Spinal cord (tissue), 10 donors: ENCODE measurements around the gene B4GALT6. TPM values are rescaled to one million over a fixed set of nuclear protein-coding genes. Genes with fewer than 3 reads are reported as not detected.

ENCODE experiments used
- DNase-seq, 6 donors: peaks; one replicate each; pipeline versions ENCODE4 v3.0.0 to v3.0.0-alpha.2; 2013 to 2015; ENCODE audit warnings: low spot score in 6 of 6, low read depth in 4 of 6
- H3K27ac ChIP-seq: one replicate; pipeline ENCODE4 v1.5.1; 2013; ENCODE audit warnings: low read depth, low read length, control low read depth
- H3K27me3 ChIP-seq: one replicate; pipeline ENCODE4 v1.6.1; 2013; ENCODE audit warnings: low read length; ENCODE audit not compliant: control insufficient read depth, insufficient read depth
- H3K36me3 ChIP-seq: one replicate; pipeline ENCODE4 v1.6.1; 2013; ENCODE audit warnings: low read length; ENCODE audit not compliant: control insufficient read depth, insufficient read depth
- H3K4me1 ChIP-seq: one replicate; pipeline ENCODE4 v1.6.1; 2013; ENCODE audit warnings: low read length; ENCODE audit not compliant: control insufficient read depth, insufficient read depth
- H3K4me3 ChIP-seq: one replicate; pipeline ENCODE4 v1.5.1; 2013; ENCODE audit warnings: low read depth, low read length, control low read depth
- H3K9me3 ChIP-seq: one replicate; pipeline ENCODE4 v1.6.1; 2013; ENCODE audit warnings: low read length; ENCODE audit not compliant: control insufficient read depth, insufficient read depth
- WGBS: methylation state at CpG from one replicate; pipeline ENCODE4 v1.1.5; 2013; ENCODE audit warnings: missing lambda C conversion rate; ENCODE audit not compliant: insufficient coverage; 5-methylcytosine and 5-hydroxymethylcytosine counted together
- polyA plus RNA-seq, 2 donors: library from polyadenylated mRNA; unstranded; fragments of 120-200 nt; gene quantifications; one replicate each; pipeline ENCODE4 v1.2.1, GENCODE V29; 2013; ENCODE audit not compliant: insufficient read length in 2 of 2
- total RNA-seq, 2 donors: library from RNA; depleted of rRNA in 1 of 2; stranded (reverse); fragments of 120-200 nt in 1 of 2; fragments of >200 nt in 1 of 2; gene quantifications; one replicate each; pipeline versions ENCODE4 v1.2.3 to v1.2.4, GENCODE V29; 2013 to 2014
- donor health status: healthy.

B4GALT6 gene
- total and polyA plus RNA-seq, 4 donors = 15.2 to 54.6 (median 46.9) TPM

GRCh38 chr18:31609886-31610285 is 74.5 kb downstream of the B4GALT6 start:
- H3K9me3 ChIP-seq = no peaks in the 10 kb centered on the region
- H3K4me3 ChIP-seq = no peak overlapping the region
- no peaks in the 10 kb centered on the region for H3K36me3 ChIP-seq
- 80% methylated on average over 2 of the region's 2 CpGs for WGBS
- DNase-seq = no peak
- no peak overlapping the region for H3K27ac ChIP-seq
- no peaks in the 10 kb centered on the region for H3K4me1 ChIP-seq
- H3K27me3 ChIP-seq = no peaks in the 10 kb centered on the region

- 56% methylated on average over 3 of the region's 5 CpGs for WGBS
- Histone ChIP-seq H3K27me3 (no peaks in the 10 kb centered on the region), H3K9me3 (no peaks in the 10 kb centered on the region), H3K36me3 (no peaks in the 10 kb centered on the region), H3K27ac (no peak overlapping the region), H3K4me3 (no peak overlapping the region), H3K4me1 (no peaks in the 10 kb centered on the region)
- DNase-seq = no peak
These were observed 77.0 kb downstream of the B4GALT6 start for GRCh38 chr18:31607384-31607783.

- no peaks in the 10 kb centered on the region for H3K27me3 ChIP-seq
- H3K4me1 ChIP-seq = no peaks in the 10 kb centered on the region
- H3K9me3 ChIP-seq = no peaks in the 10 kb centered on the region
- DNase-seq = no peak
- H3K4me3 ChIP-seq = no peak overlapping the region
- H3K27ac ChIP-seq = no peak overlapping the region
- WGBS = no CpG with 5 or more reads among the region's 2 CpGs
- no peaks in the 10 kb centered on the region for H3K36me3 ChIP-seq
These were observed 78.1 kb downstream of the B4GALT6 start for GRCh38 chr18:31606265-31606664.

- no peaks in the 10 kb centered on the region for H3K36me3 ChIP-seq
- no peaks in the 10 kb centered on the region for H3K27me3 ChIP-seq
- no peak overlapping the region for H3K27ac ChIP-seq
- H3K9me3 ChIP-seq = no peaks in the 10 kb centered on the region
- no peaks in the 10 kb centered on the region for H3K4me1 ChIP-seq
- no peak overlapping the region for H3K4me3 ChIP-seq
- DNase-seq = no peak
These were observed 81.1 kb downstream of the B4GALT6 start for GRCh38 chr18:31603315-31603714.

GRCh38 chr18:31598021-31598805 is 86.2 kb downstream of the B4GALT6 start:
- Histone ChIP-seq H3K27ac (no peak overlapping the region), H3K36me3 (no peaks in the 10 kb centered on the region), H3K4me3 (no peak overlapping the region), H3K4me1 (no peaks in the 10 kb centered on the region), H3K9me3 (no peaks in the 10 kb centered on the region), H3K27me3 (no peaks in the 10 kb centered on the region)
- no peak for DNase-seq
- 98% methylated on average over 5 of the region's 13 CpGs for WGBS

GRCh38 chr18:31596081-31596872 is 88.1 kb downstream of the B4GALT6 start:
- Histone ChIP-seq H3K27me3 (no peaks in the 10 kb centered on the region), H3K4me3 (no peak overlapping the region), H3K4me1 (no peaks in the 10 kb centered on the region), H3K36me3 (no peaks in the 10 kb centered on the region), H3K9me3 (no peaks in the 10 kb centered on the region), H3K27ac (no peak overlapping the region)
- 95% methylated on average over 8 of the region's 9 CpGs for WGBS
- no peak for DNase-seq

- Histone ChIP-seq H3K27me3 (no peaks in the 10 kb centered on the region), H3K36me3 (no peaks in the 10 kb centered on the region), H3K9me3 (no peaks in the 10 kb centered on the region), H3K4me3 (no peak overlapping the region), H3K4me1 (no peaks in the 10 kb centered on the region), H3K27ac (no peak overlapping the region)
- WGBS = 83% methylated on average over 3 of the region's 5 CpGs
- no peak for DNase-seq
These were observed 89.1 kb downstream of the B4GALT6 start for GRCh38 chr18:31595121-31595771.

- Histone ChIP-seq H3K4me3 (no peak overlapping the region), H3K36me3 (no peaks in the 10 kb centered on the region), H3K27ac (no peak overlapping the region), H3K4me1 (no peaks in the 10 kb centered on the region), H3K9me3 (no peaks in the 10 kb centered on the region), H3K27me3 (no peaks in the 10 kb centered on the region)
- peak in 2 of 6 donors; percentile 21 to 91 for DNase-seq
- 53% methylated on average over 6 of the region's 10 CpGs for WGBS
These were observed 91.7 kb downstream of the B4GALT6 start for GRCh38 chr18:31592506-31593157.

- no peak for DNase-seq
- no peaks in the 10 kb centered on the region for H3K9me3 ChIP-seq
- H3K27me3 ChIP-seq = no peaks in the 10 kb centered on the region
- no peaks in the 10 kb centered on the region for H3K36me3 ChIP-seq
- no peaks in the 10 kb centered on the region for H3K4me1 ChIP-seq
- no peak within 1 kb of the TSS for H3K4me3 ChIP-seq
- WGBS = no CpG with 5 or more reads among the region's 5 CpGs
- no peak within 1 kb of the TSS for H3K27ac ChIP-seq
These were observed 92.8 kb downstream of the B4GALT6 start, which contains the start of gene TTR for GRCh38 chr18:31591628-31592027. Gene TTR, plus strand, starts transcription at chr18:31591877. Its CDS starts 26 bp downstream, at chr18:31591903.
